GM04504 (cell line): ENCODE data around the gene RPS6KC1.
A peak's percentile ranks its signal among the peaks of the same experiment; 100 is the strongest.
"Not testable (repeated sequence)": the region's sequence is repeated elsewhere in the genome, so short reads cannot be mapped to it uniquely, and the experiment has no call there.

ENCODE experiments used
- DNase-seq: peaks from one replicate; pipeline ENCODE4 v3.0.0-alpha.2; 2012; ENCODE audit warnings: low read depth

Gene RPS6KC1

GRCh38 chr1:213051127-213051880, at the start of gene RPS6KC1:
Gene RPS6KC1, plus strand, starts transcription at chr1:213051241. Its CDS starts 164 bp downstream, at chr1:213051405.
- peak; percentile 54 for DNase-seq

DNA sequence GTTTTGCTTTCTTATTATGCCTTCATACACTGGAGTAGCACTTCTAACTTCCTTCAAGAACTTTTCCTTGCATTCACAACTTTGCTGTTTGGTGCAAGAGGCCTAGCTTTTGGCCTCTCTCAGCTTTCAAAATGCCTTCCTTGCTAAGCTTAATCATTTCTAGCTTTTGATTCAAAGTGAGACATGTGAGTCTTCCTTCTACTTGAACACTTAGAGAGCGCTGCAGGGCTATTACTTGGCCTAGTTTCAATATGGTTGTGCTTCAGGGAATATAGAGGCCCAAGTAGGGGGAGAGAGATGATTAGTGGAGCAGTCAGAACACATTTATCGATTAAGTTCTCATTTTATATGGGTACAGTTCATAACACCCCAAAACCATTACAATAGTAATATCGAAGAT, 47.8 kb upstream of the RPS6KC1 start:
- no peak for DNase-seq

- DNase-seq, result no peak
These were observed 42.5 kb upstream of the RPS6KC1 start for GRCh38 chr1:213008564-213008963.

GRCh38 chr1:213014642-213015041, 36.4 kb upstream of the RPS6KC1 start:
- DNase-seq, result no peak

DNA sequence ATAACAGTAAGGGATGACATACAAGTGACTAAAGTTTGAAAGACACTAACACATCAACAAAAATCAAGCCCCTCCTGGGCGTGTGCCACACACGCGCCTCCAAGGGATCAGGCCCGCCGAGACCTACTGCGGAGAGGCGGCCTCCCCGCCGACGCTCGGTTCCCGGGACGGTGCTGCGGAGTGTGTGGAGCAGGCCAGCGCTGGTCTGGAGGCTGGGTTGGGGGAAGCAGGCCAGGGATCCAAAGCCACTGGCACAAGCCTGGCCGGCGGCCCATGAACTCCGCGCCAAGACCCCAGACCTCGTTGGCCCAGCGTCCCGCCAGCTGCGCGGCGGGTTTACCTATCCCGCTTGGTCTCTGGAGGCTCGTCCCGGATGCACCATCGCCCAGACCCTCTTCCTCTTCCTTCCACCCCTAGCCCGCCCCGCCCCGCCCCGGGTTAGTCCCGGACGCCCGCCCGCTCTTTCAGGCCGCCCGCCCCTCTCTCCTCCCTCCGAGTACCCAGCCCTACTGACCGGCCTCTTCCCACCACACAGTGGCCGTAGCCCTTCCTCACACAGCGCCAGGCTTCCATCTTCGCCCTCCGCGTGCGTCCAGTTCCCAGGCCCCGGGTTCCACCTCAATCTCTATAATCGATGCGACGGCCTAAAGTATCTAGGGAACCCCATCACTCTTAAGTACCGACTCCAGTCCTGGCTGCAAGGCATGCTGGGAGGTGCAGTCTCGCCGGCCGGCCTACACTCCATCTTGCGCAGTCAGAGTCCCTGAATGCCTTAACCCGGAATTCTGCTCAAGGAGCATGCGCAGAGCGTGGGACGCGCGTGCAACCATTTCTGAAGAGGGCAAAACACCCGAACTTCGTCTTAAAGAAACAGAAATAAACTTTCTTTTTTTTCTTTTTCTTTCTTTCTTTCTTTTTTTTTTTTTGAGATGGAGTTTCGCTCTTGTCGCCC, 35.7 kb upstream of the RPS6KC1 start, which contains the start of gene ANGEL2:
TSS of gene ANGEL2 (minus strand) at position 769 of the 952 bp plus-strand sequence. CDS start at position 573, 196 bp downstream.
- DNase-seq, result peak; percentile 95

- DNase-seq, result no peak
These were observed 33.4 kb upstream of the RPS6KC1 start for GRCh38 chr1:213017447-213018273.

DNA sequence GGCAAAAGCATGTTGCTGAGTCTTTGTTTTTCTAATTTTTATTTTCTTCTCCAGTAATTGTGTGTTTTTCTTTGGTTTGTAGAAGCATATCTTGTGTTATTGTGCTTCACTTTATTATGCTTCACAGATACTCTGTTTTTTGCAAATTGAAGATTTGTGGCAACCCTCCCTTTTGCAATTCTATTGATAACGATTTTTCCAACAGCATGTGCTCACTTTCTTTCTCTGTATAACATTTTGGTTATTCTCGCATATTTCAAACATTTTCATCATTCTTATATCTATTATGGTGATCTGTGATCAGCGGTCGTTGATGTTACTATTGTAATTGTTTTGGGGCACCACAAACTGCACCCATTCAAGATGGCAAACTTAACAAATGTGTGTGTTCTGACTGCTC, 31.6 kb upstream of the RPS6KC1 start:
- no peak for DNase-seq

DNA sequence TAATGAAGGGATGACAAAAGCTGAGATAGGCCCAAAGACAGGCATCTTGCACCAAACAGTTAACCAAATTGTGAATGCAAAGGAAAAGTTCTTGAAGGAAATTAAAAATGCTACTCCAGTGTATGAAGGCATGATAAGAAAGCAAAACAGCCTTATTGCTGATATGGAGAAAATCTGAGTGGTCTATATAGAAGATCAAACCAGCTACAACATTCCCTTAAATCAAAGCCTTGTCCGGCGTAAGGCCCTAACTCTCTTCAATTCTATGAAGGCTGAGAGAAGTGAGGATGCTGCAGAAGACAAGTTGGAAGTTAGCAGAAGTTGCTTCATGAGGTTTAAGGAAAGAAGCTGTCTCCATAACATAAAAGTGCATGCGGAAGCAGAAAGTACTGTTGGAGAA, 31.0 kb upstream of the RPS6KC1 start:
- no peak for DNase-seq

DNA sequence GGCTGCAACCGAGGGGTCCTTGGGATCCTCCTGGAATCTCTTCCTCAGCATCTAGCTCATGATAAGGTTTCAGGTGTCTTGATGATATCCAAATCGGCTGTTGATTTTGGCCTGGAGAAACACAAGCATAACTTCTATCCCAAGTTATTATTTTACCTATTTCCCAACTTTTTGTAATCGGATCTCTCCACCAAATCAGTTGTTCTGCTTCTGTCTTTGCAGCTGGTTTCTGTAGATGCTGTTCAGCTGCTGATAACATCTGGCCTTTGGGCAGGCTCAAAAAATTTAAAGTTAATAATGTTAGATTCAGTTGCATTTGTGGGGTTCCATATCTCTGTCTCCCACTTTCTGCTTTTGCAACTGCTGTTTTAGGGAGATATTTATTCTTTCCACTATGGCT, 24.0 kb upstream of the RPS6KC1 start:
- not testable (repeated sequence) for DNase-seq

DNA sequence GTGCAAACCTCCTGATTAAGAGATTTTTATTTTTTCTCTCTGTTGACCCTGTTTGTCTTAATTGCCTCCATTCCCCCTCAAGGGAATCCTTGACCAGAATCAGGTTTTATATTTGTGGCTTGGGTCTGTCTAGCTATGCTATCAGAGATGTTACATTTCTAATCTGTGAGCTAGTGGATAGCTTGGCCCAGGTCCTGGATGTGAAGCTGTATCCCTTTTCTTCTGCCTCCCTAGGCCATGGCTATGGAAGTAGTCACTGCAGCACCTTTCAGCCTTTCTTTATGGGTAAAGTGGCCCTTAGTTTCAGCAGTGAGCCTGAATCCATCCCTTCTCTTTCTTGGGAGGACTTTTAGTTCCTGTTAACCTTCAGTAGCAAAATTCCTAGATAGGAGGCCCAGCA, 18.4 kb upstream of the RPS6KC1 start:
- DNase-seq, result no peak

DNA sequence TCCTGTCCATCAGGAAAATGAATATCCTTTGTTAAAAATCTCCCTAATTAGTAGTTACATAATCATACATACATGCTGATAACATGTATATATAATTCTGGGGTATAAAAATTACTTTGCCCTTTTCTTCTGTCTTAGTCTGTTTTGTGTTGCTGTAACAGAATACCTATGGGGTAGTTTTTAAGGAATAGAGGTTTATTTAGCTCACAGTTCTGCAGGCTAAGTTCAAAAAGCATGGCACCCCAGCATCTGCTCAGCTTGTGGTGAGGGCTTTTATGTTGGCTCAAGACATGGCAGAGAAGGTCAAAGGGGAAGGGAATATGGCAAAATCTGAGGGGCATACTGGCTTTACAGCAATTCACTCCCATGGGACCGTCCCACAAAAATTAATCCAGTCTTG, 16.3 kb upstream of the RPS6KC1 start:
- no peak for DNase-seq

- DNase-seq, result no peak
These were observed 15.5 kb upstream of the RPS6KC1 start for GRCh38 chr1:213035573-213035972.

- DNase-seq, result peak; percentile 7
These were observed 9.6 kb upstream of the RPS6KC1 start for GRCh38 chr1:213041443-213041842.

- not testable (repeated sequence) for DNase-seq
These were observed 5.5 kb upstream of the RPS6KC1 start for GRCh38 chr1:213045321-213046226.

- no peak for DNase-seq
These were observed 1.8 kb upstream of the RPS6KC1 start for GRCh38 chr1:213049232-213049631.

DNA sequence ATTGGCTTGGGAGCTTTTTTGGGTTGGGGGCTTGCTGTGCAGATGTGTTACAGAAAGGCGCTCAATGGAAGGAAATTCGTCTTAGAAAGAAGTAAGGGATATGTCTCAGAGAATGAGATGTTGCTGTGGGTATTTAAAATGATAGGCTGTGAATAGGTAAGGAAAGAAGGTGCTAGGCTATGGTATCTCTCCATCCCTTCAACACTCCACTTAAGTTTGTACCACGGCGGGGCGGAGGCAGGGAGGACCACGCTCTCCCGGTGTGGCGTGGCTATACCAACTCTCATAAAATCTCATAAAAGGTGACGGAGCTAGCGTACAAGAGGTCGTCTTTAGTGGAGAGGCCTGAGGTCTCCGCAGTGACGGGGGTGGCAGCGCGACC, 305 bp upstream of the RPS6KC1 start:
- no peak for DNase-seq

DNA sequence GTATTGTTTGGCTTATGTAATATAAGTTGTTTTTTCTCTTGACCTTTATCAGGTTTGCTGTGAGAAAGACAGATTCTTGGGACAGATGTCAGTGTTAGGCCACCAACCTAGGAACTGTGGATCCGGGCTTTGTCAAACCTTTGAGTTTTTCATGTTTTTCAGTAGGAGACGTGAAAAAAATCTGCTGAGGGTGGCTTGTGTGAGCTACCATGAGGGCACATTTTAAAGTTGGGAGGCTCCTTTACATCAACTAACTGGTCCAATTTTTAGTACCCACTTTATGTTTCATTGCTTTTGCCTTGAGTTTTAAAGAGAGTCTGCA, 801 bp downstream of the RPS6KC1 start:
- DNase-seq, result no peak

DNA sequence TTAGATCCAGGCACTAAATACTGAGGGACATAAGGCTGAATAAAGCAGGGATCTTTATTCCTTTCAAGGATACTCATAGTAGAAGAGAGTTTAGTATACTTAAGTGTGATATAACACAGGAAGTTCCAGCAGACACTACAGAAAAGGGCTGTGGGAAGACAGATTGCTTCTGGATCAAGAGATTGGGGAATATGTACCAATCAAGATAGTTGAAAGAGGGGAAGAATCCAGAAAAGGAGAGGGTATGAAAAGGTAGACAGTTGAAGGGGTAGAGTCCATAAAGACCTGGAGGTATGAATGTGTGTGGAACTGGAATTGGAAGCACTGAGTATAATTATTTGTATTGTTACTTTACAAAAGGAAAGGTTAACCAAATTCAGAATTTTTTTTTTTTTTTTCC, 2.4 kb downstream of the RPS6KC1 start:
- no peak for DNase-seq

GRCh38 chr1:213054142-213054541, 3.1 kb downstream of the RPS6KC1 start:
- DNase-seq, result no peak

GRCh38 chr1:213054733-213055591, 3.9 kb downstream of the RPS6KC1 start:
- no peak for DNase-seq
